Osteoblast (primary cell): ENCODE data around the gene SOX12. TPM values are rescaled to one million over a fixed set of nuclear protein-coding genes. Genes with fewer than 3 reads are reported as not detected.
"Not testable (repeated sequence)": the region's sequence is repeated elsewhere in the genome, so short reads cannot be mapped to it uniquely, and the experiment has no call there.

ENCODE experiments used
- DNase-seq: peaks from one replicate; pipeline ENCODE4 v3.0.0; 2011; ENCODE audit warnings: low spot score, mixed read lengths; ENCODE audit not compliant: insufficient read length; ENCODE audit errors: missing footprints
- H2AFZ ChIP-seq: 2 replicates; pipeline ENCODE4 v1.6.0; 2011; ENCODE audit warnings: mild to moderate bottlenecking, low read length
- H3K27ac ChIP-seq: 2 replicates; pipeline ENCODE4 v1.5.1; 2011; ENCODE audit warnings: mild to moderate bottlenecking, low read depth, low read length, moderate library complexity
- H3K27me3 ChIP-seq: 2 replicates; pipeline ENCODE4 v1.6.0; 2012; ENCODE audit warnings: mild to moderate bottlenecking, control low read depth, inconsistent platforms, low read length, moderate library complexity; ENCODE audit not compliant: insufficient read depth
- H3K36me3 ChIP-seq: 2 replicates; pipeline ENCODE4 v1.5.1; 2011; ENCODE audit warnings: mild to moderate bottlenecking, low read length, control low read depth, moderate library complexity; ENCODE audit not compliant: insufficient read depth
- H3K4me1 ChIP-seq: 2 replicates; pipeline ENCODE4 v1.5.1; 2011; ENCODE audit warnings: mild to moderate bottlenecking, low read length, control low read depth, moderate library complexity; ENCODE audit not compliant: insufficient read depth
- H3K4me2 ChIP-seq: 2 replicates; pipeline ENCODE4 v1.6.0; 2011; ENCODE audit warnings: mild to moderate bottlenecking, low read length; ENCODE audit not compliant: insufficient read depth
- H3K4me3 ChIP-seq: fragments of 200-600 bp; sonication (generic); 3 replicates; pipeline ENCODE4 v1.5.1; 2012; ENCODE audit warnings: mild to moderate bottlenecking, low read length, inconsistent platforms; ENCODE audit not compliant: insufficient read depth
- H3K79me2 ChIP-seq: 2 replicates; pipeline ENCODE4 v1.6.0; 2012; ENCODE audit warnings: mild to moderate bottlenecking, low read length, control low read depth, inconsistent platforms; ENCODE audit not compliant: insufficient read depth
- H3K9me3 ChIP-seq: 2 replicates; pipeline ENCODE4 v1.5.1; 2011; ENCODE audit warnings: low read depth, low read length, control low read depth
- H4K20me1 ChIP-seq: 2 replicates; pipeline ENCODE4 v1.6.0; 2012; ENCODE audit warnings: mild to moderate bottlenecking, low read length, control low read depth; ENCODE audit not compliant: insufficient read depth
- total RNA-seq: library from RNA; depleted of rRNA; stranded (reverse); fragments of >200 nt; gene quantifications from 2 replicates; pipeline ENCODE4 v1.2.3, GENCODE V29; 2012
- TF ChIP-seq, protein P1 (sequence below): IDR thresholded peaks from 2 replicates; pipeline ENCODE4 v1.5.1; 2011; ENCODE audit warnings: mild to moderate bottlenecking, low read depth, low read length, moderate library complexity; ENCODE audit errors: extremely low read depth

The SOX12 gene
- total RNA-seq, 1 donor, result 6.9 TPM

DNA sequence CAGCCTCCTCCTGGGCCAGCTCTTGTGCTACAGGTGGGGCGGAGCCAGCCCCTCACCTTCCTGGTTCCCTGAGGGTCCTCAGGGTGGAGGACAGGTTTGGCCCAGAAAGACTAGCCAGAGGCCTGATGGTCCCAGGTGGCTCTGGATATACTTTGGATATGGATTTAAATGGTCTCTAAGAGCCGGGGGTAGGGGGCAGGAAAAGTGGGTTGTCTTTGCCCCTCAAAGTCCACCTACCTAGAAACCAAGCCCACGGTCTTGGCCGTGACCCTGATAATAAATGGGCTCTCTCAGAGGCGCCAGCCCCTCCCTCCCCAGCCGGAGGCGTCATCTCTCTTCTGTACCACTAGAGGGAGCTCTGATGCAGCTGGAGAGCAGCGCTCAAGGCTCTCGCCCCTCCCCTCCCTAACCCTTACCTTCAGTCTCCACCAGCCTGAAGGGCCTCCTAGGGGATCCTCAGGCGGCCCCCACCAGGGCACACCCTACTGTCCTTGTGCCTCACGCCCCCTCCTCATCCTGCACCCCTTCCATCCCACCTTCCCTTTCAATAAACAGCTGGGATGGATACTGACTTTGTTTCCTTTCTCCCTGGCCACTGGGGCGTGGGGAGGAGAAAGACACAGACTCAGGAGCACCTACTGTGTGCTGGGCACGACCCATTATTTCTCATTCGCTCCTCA is 29.1 kb downstream of the SOX12 start:
- H3K4me1 ChIP-seq, result peaks cover 2% of the 10 kb centered on the region
- no peak overlapping the region for H3K4me2 ChIP-seq
- peak; percentile 97 for DNase-seq
- peaks cover 21% of the 10 kb centered on the region for H3K36me3 ChIP-seq
- no peak overlapping the region for H3K27ac ChIP-seq
- TF ChIP-seq, protein P1, sequence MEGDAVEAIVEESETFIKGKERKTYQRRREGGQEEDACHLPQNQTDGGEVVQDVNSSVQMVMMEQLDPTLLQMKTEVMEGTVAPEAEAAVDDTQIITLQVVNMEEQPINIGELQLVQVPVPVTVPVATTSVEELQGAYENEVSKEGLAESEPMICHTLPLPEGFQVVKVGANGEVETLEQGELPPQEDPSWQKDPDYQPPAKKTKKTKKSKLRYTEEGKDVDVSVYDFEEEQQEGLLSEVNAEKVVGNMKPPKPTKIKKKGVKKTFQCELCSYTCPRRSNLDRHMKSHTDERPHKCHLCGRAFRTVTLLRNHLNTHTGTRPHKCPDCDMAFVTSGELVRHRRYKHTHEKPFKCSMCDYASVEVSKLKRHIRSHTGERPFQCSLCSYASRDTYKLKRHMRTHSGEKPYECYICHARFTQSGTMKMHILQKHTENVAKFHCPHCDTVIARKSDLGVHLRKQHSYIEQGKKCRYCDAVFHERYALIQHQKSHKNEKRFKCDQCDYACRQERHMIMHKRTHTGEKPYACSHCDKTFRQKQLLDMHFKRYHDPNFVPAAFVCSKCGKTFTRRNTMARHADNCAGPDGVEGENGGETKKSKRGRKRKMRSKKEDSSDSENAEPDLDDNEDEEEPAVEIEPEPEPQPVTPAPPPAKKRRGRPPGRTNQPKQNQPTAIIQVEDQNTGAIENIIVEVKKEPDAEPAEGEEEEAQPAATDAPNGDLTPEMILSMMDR, result peak; percentile 94
- no peaks in the 10 kb centered on the region for H3K79me2 ChIP-seq
- peaks cover 7% of the 10 kb centered on the region for H4K20me1 ChIP-seq
- H2AFZ ChIP-seq, result no peak overlapping the region
- H3K9me3 ChIP-seq, result no peaks in the 10 kb centered on the region
- H3K27me3 ChIP-seq, result no peaks in the 10 kb centered on the region
- H3K4me3 ChIP-seq, result no peak overlapping the region

DNA sequence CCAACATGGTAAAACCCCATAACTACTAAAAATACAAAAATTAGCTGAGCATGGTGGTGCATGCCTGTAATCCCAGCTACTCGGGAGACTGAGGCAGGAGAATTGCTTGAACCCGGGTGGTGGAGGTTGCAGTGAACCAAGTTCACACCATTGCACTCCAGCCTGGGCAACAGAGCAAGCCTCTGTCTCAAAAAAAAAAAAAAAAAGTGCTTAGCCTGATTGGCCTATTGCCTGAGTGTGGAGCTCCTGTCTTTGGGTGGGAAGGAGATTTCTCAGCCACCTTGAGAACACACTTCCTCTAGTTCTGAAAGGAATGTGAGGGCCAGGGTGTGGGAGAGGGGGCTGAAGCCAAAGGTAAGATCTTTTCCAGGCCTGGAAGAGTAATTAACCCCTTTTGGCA is 30.8 kb downstream of the SOX12 start:
- H3K79me2 ChIP-seq, H3K9me3 ChIP-seq, H2AFZ ChIP-seq, H3K27me3 ChIP-seq, H3K4me3 ChIP-seq, DNase-seq, H3K27ac ChIP-seq, H4K20me1 ChIP-seq, H3K4me2 ChIP-seq: not testable (repeated sequence)
- H3K36me3 ChIP-seq, result peaks cover 10% of the 10 kb centered on the region
- peaks cover 14% of the 10 kb centered on the region for H3K4me1 ChIP-seq

- no peak overlapping the region for H3K4me3 ChIP-seq
- H3K79me2 ChIP-seq, result no peaks in the 10 kb centered on the region
- H3K36me3 ChIP-seq, result peaks cover 4% of the 10 kb centered on the region
- H3K4me1 ChIP-seq, result peaks cover 14% of the 10 kb centered on the region
- H3K9me3 ChIP-seq, result no peaks in the 10 kb centered on the region
- DNase-seq, result no peak
- no peak overlapping the region for H3K4me2 ChIP-seq
- no peak overlapping the region for H3K27ac ChIP-seq
- peaks cover 4% of the 10 kb centered on the region for H4K20me1 ChIP-seq
- no peak overlapping the region for H2AFZ ChIP-seq
- H3K27me3 ChIP-seq, result no peaks in the 10 kb centered on the region
- TF ChIP-seq, protein P1, result no peak
Observed at GRCh38 chr20:356745-357144, 31.4 kb downstream of the SOX12 start.

GRCh38 chr20:358891-359555 is 33.7 kb downstream of the SOX12 start:
- Histone ChIP-seq H3K27ac (no peak overlapping the region), H2AFZ (no peak overlapping the region)

More at GRCh38 chr20:358891-359555, 33.7 kb downstream of the SOX12 start:
- no peaks in the 10 kb centered on the region for H3K27me3 ChIP-seq
- H3K9me3 ChIP-seq, result no peaks in the 10 kb centered on the region
- no peak overlapping the region for H3K4me3 ChIP-seq
- peaks cover 18% of the 10 kb centered on the region for H3K4me1 ChIP-seq
- peaks cover 3% of the 10 kb centered on the region for H4K20me1 ChIP-seq
- no peaks in the 10 kb centered on the region for H3K79me2 ChIP-seq
- no peaks in the 10 kb centered on the region for H3K36me3 ChIP-seq
- TF ChIP-seq, protein P1, result no peak
- no peak overlapping the region for H3K4me2 ChIP-seq
- no peak for DNase-seq
